Kasumi-1 (cell line): ENCODE measurements around the gene ITPR2.
"Not testable (repeated sequence)": the region's sequence is repeated elsewhere in the genome, so short reads cannot be mapped to it uniquely, and the experiment has no call there.

Experiments used
- DNase-seq, 2 experiments: peaks; one replicate each; lab custom pipeline; 2025; lab: John Stamatoyannopoulos, UW

Gene ITPR2

GRCh38 chr12:26445909-26446308 is 387.1 kb downstream of the ITPR2 start:
- no peak for DNase-seq

GRCh38 chr12:26443309-26443708 is 389.7 kb downstream of the ITPR2 start:
- DNase-seq = no peak

GRCh38 chr12:26441434-26441833 is 391.6 kb downstream of the ITPR2 start:
- no peak for DNase-seq

- no peak for DNase-seq
Measured at GRCh38 chr12:26435069-26435404, 398.0 kb downstream of the ITPR2 start.

GRCh38 chr12:26434299-26435068 is 398.5 kb downstream of the ITPR2 start:
- DNase-seq = peak; percentile 80 to 82

GRCh38 chr12:26433701-26434100 is 399.3 kb downstream of the ITPR2 start:
- not testable (repeated sequence) for DNase-seq

- DNase-seq = no peak
Measured at GRCh38 chr12:26431211-26431610, 401.8 kb downstream of the ITPR2 start.

- DNase-seq = peak in 1 of 2 experiments; percentile 8
Measured at GRCh38 chr12:26430596-26430995, 402.4 kb downstream of the ITPR2 start.

- DNase-seq = no peak
Measured at GRCh38 chr12:26429070-26429691, 403.8 kb downstream of the ITPR2 start.

- DNase-seq = no peak
Measured at GRCh38 chr12:26428420-26428819, 404.6 kb downstream of the ITPR2 start.

- DNase-seq = no peak
Measured at GRCh38 chr12:26426652-26427051, 406.3 kb downstream of the ITPR2 start.

GRCh38 chr12:26425587-26426260 is 407.3 kb downstream of the ITPR2 start:
- no peak for DNase-seq

- peak in 1 of 2 experiments; percentile 8 for DNase-seq
Measured at GRCh38 chr12:26422839-26423398, 410.1 kb downstream of the ITPR2 start.

GRCh38 chr12:26416550-26416949 is 416.4 kb downstream of the ITPR2 start:
- DNase-seq = no peak

GRCh38 chr12:26410689-26411088 is 422.3 kb downstream of the ITPR2 start:
- DNase-seq = no peak

- DNase-seq = no peak
Measured at GRCh38 chr12:26406813-26407212, 426.2 kb downstream of the ITPR2 start.

- DNase-seq = no peak
Measured at GRCh38 chr12:26406391-26406790, 426.6 kb downstream of the ITPR2 start.

GRCh38 chr12:26403601-26404000 is 429.4 kb downstream of the ITPR2 start:
- no peak for DNase-seq

GRCh38 chr12:26402648-26403047 is 430.3 kb downstream of the ITPR2 start:
- no peak for DNase-seq

GRCh38 chr12:26401874-26402273 is 431.1 kb downstream of the ITPR2 start:
- no peak for DNase-seq

GRCh38 chr12:26400627-26401026 is 432.4 kb downstream of the ITPR2 start:
- no peak for DNase-seq

- DNase-seq = peak in 1 of 2 experiments; percentile 29
Measured at GRCh38 chr12:26399381-26399780, 433.6 kb downstream of the ITPR2 start.

GRCh38 chr12:26396402-26396801 is 436.6 kb downstream of the ITPR2 start:
- DNase-seq = no peak
